22Rv1 (cell line): Measurements from ENCODE around the gene OR52N5.

Experiments used
- CTCF ChIP-seq: fragments of 450-650 bp; IDR thresholded peaks from 2 replicates; pipeline ENCODE4 v1.5.1; 2017; ENCODE audit warnings: mild to moderate bottlenecking
- ZFX ChIP-seq: fragments of 450-650 bp; IDR thresholded peaks from 2 replicates; pipeline ENCODE4 v1.6.1; 2017; ENCODE audit warnings: antibody characterized with exemption, borderline replicate concordance

GRCh38 chr11:5809905-5810795, 27.0 kb upstream of the OR52N5 start:
- TF ChIP-seq CTCF, result no peak
- TF ChIP-seq ZFX, result no peak
